Measurements from ENCODE around the gene PRKCQ. TPM values are rescaled to one million over a fixed set of nuclear protein-coding genes. Genes with fewer than 3 reads are reported as not detected.

PRKCQ gene
- total and polyA plus RNA-seq, 2 of the 13 experiments (the other 11 are each of a cell fraction or from before 2014, with no cell fraction given), result 0.13 to 0.35 TPM

DNA sequence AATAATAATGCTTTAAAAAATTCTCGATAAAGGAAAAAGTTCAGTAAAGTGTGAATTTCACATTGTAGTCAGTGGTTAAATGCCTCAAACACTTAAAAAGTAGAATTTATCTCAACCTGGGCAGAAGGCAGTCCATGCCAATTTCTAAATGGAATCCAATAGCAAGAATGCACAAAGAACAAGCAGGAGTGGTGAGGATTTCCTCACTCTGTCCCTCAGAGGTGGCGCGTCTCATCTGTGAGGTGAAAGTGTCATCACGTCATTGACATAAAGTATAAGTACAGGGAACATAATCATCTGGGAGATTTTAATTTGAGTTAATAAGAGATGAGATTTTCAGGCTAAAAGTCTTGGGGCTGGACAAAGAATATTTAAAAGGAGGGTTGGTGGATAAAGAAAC lies 10.0 kb upstream of the PRKCQ start (continued):
- TF ChIP-seq, protein P1, sequence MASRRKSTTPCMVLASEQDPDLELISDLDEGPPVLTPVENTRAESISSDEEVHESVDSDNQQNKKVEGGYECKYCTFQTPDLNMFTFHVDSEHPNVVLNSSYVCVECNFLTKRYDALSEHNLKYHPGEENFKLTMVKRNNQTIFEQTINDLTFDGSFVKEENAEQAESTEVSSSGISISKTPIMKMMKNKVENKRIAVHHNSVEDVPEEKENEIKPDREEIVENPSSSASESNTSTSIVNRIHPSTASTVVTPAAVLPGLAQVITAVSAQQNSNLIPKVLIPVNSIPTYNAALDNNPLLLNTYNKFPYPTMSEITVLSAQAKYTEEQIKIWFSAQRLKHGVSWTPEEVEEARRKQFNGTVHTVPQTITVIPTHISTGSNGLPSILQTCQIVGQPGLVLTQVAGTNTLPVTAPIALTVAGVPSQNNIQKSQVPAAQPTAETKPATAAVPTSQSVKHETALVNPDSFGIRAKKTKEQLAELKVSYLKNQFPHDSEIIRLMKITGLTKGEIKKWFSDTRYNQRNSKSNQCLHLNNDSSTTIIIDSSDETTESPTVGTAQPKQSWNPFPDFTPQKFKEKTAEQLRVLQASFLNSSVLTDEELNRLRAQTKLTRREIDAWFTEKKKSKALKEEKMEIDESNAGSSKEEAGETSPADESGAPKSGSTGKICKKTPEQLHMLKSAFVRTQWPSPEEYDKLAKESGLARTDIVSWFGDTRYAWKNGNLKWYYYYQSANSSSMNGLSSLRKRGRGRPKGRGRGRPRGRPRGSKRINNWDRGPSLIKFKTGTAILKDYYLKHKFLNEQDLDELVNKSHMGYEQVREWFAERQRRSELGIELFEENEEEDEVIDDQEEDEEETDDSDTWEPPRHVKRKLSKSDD (CRISPR knock-in tag; IDR thresholded peaks at IDR 0.05; ENCODE audit: low read depth), result no peak
- TF ChIP-seq ZNF709 (CRISPR knock-in tag; IDR thresholded peaks at IDR 0.05), result no peak
- TF ChIP-seq, protein P2, sequence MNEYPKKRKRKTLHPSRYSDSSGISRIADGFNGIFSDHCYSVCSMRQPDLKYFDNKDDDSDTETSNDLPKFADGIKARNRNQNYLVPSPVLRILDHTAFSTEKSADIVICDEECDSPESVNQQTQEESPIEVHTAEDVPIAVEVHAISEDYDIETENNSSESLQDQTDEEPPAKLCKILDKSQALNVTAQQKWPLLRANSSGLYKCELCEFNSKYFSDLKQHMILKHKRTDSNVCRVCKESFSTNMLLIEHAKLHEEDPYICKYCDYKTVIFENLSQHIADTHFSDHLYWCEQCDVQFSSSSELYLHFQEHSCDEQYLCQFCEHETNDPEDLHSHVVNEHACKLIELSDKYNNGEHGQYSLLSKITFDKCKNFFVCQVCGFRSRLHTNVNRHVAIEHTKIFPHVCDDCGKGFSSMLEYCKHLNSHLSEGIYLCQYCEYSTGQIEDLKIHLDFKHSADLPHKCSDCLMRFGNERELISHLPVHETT (CRISPR knock-in tag; conservative IDR thresholded peaks at IDR 0.05), result no peak
- no peak for TF ChIP-seq ZNF34 (CRISPR knock-in tag; IDR thresholded peaks at IDR 0.05; ENCODE audit: borderline replicate concordance)
- TF ChIP-seq MBNL3 (CRISPR knock-in tag; conservative IDR thresholded peaks at IDR 0.05), result no peak
- no peak for TF ChIP-seq FLYWCH1 (CRISPR knock-in tag; IDR thresholded peaks at IDR 0.05)
- TF ChIP-seq, protein P3, sequence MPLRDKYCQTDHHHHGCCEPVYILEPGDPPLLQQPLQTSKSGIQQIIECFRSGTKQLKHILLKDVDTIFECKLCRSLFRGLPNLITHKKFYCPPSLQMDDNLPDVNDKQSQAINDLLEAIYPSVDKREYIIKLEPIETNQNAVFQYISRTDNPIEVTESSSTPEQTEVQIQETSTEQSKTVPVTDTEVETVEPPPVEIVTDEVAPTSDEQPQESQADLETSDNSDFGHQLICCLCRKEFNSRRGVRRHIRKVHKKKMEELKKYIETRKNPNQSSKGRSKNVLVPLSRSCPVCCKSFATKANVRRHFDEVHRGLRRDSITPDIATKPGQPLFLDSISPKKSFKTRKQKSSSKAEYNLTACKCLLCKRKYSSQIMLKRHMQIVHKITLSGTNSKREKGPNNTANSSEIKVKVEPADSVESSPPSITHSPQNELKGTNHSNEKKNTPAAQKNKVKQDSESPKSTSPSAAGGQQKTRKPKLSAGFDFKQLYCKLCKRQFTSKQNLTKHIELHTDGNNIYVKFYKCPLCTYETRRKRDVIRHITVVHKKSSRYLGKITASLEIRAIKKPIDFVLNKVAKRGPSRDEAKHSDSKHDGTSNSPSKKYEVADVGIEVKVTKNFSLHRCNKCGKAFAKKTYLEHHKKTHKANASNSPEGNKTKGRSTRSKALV (CRISPR knock-in tag; IDR thresholded peaks at IDR 0.05), result no peak

Measured in HepG2 (cell line).